T47D (cell line): Measurements from ENCODE around the gene SLC13A2.

ENCODE experiments used
- DNase-seq, 2 experiments: peaks; one replicate each; pipeline versions ENCODE4 v3.0.0 to v3.0.0-alpha.2; 2011 to 2012; ENCODE audit warnings: low read depth in 1 of 2, low spot score in 1 of 2
- JUND ChIP-seq: IDR thresholded peaks from 2 replicates; pipeline ENCODE4 v1.6.1; 2012; ENCODE audit warnings: low read depth
- in situ Hi-C: cut with HindIII; loops from 2 replicates; pipeline ENCODE4 v1.10.0; 2016; ENCODE audit warnings: low sequenced_read_pairs, low pct_unique_long_range_greater_than_20kb

The SLC13A2 gene

DNA sequence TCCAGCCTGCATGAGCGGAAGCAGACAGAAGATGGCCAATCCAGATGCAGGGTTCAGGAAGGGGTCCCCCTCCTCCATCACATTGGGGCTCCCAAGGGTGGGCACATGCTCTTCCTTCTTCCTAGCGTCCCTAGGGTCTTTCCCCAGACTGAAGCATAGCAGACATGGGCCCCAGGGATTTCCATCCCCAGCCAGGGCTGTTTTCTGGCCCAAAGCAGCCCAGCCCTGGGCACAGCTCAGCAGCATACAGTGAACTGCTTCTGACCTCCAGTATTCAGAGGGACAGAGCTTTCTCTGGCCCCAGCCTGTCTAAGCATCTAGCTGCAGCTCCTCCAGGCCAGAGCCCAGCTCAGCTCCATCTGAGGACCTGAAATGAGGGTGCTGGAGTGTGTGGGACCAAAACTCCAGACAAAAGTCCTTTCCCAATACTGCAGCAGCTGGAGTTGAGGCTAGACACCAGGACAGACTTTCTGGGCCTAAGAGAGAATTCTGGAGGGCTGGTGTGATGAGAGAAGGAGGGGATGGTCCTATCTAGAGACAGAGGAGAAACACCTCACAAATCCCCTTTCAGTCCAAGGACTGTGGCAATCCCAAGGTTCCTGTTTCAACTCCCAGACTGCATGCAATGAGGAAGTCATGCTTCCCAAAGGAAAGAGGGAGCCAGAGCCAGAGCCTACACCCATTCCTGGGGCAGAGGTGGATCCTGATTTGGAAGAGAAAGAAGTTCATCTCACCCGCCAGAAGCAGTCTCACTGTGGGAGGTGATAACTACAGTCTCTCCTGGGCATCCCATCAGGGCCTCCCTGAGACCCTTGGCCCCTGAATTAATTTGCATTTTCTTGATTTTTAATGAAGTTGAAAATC, 28.2 kb downstream of the SLC13A2 start:
- TF ChIP-seq JUND, result no peak
- no peak for DNase-seq
- in situ Hi-C loops, result no loop called here

- in situ Hi-C loops, result no loop called here
- no peak for DNase-seq
- TF ChIP-seq JUND, result no peak
Observed at GRCh38 chr17:28503420-28503819, 30.0 kb downstream of the SLC13A2 start.

DNA sequence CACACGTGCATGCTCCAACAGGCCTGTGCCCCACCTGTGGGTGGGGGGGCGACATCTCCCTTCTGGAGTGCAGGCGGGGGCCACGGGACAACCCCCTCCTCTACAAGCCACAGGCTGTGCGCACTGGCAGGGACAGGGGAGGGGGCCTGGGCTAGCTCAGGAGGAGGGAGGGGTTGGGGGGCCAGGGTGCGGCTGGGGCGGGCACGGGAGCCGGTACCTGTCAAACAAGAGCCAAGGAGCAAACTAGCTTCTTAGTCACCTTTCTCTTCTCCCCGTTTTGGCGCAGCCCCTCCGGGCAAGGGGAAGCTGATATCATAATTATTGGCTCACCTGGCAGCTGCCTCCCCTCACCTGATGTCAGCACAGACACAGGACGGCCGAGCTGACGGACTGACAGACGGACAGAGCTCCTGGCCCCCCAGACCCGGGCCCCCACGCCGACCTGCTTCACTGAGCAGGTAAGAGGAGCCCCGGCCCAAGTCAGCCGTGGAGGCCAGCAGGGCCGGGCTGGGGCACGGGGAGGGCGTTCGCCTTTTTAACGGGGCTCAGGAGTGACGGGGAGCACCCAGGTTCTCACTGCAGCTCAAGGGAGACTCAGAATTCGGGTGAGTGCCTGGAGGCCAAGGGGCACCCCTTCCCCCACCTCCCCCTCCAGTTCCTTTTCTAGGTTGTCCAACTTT, 32.7 kb downstream of the SLC13A2 start, which contains the start of gene FOXN1:
Gene FOXN1 (plus strand): TSS at position 363 of the 680 bp plus-strand sequence. CDS start 17,622 bp downstream, outside the sequence.
- TF ChIP-seq JUND, result no peak
- in situ Hi-C loops, result no loop called here
- DNase-seq, result no peak

DNA sequence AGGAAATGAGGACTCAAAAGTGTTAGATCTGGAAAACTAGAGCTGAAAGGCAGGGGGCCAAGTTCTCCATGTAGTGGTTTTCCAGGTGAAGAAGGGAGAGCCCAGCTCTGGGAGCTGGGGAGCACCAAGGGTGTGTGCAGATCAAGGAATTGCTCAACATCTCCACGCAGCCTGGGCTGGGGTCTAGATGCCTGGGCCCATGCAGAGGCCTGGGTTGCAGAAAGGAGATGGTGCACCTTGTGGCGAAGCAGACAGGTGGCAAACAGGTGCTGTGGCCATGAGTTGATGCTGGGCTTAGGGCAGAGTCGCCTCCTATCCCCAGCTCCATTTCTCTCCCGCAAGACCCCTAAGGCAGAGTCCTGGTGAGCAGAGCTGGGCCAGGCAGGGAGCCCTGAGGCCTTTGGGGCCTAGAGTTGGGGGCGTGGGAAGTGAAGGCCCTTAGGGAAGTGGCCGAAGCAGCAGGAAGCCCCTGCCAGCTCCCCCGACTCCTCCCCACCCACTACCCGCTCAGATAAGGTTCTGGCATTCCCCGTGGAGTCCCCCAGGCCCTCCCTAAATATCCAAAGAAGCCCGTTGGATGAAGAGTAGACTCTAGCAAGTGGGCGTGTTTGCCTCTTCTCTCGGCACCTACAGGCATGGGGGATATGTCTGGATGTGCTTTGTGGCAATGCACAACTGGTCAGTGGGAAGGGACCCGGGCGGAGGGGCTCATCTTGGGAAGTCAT, 33.5 kb downstream of the SLC13A2 start:
- DNase-seq, result no peak
- no peak for TF ChIP-seq JUND
- in situ Hi-C loops, result no loop called here

GRCh38 chr17:28507567-28508203, 34.2 kb downstream of the SLC13A2 start:
- TF ChIP-seq JUND, result no peak
- DNase-seq, result peak; percentile 77 to 92
- in situ Hi-C loops, result no loop called here

- TF ChIP-seq JUND, result no peak
- no peak for DNase-seq
- in situ Hi-C loops, result no loop called here
Observed at GRCh38 chr17:28508211-28508724, 34.8 kb downstream of the SLC13A2 start.

- no peak for TF ChIP-seq JUND
- in situ Hi-C loops, result no loop called here
- no peak for DNase-seq
Observed at GRCh38 chr17:28509789-28510188, 36.3 kb downstream of the SLC13A2 start.

DNA sequence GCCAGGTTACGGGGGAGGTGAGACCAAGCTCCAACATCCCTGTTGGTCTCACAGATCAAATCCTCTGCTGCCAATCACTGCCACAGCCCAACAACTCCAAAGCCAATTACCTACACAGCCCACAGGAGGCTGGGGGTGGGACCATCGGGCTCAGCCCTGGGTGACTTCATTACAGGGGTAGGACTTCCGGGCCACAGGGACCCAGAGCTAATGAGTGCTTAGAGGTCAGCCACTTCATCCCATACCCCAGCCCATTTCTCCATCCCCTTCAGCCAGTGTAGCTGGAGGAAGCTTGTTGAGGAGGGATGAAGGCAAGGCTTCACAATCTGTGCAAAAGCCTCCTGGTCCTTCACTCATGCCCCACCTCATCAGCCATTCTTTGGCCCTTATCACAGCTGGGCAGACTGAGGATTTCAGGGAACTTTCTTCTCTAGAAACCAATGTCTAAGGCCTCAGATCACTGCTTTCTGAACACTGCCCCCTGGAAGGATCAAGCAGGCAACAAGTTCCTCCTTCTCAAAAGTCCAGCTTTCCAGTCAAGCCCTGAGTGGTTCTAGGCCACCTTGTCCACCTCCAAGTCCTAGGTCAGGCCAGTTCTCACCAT, 38.5 kb downstream of the SLC13A2 start:
- in situ Hi-C loops, result no loop called here
- TF ChIP-seq JUND, result no peak
- no peak for DNase-seq

DNA sequence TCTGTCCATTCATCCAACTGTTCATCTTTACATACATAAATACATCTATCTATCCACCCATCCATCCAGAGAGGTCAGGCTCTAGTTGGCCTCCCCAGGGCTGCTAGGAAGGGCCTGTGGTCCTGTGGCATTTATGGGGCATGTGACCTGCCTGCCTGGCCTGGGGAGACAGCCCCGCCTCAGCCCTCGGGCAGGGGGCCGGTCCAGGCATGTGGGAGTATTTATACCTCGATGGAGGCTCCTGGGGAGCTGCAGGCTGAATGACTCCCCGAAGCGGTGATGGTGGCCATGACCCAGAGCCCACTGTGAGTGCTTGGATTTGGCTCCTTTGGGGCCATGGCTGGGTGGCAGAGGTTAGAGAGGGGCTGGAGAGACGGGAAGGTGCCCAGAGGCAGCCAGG, 40.0 kb downstream of the SLC13A2 start:
- in situ Hi-C loops, result no loop called here
- no peak for DNase-seq

DNA sequence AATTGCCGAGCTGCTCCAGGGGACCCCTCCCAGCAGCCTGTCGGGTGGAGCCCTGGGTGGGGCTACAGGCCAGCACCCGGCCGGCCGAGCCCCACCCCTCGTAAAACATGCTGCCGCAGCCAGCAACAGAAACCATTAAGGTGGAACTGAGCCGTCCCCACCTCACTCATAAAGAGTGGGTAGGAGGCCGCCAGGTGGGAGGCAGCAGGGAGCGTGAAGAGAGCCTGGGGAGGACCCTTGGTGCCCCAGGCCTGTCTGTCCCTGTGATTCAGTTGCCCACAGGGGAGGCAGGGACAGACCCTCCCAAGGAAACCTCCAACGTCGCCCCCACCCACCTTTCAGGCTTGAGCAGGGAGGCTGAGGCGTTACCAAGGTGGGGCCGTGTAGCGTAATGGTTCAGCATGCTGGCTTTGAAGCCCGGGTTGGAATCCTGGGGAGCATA, 41.1 kb downstream of the SLC13A2 start:
- TF ChIP-seq JUND, result no peak

More for the DNA sequence above, 40.0 kb downstream of the SLC13A2 start:
- TF ChIP-seq JUND, result no peak

DNA sequence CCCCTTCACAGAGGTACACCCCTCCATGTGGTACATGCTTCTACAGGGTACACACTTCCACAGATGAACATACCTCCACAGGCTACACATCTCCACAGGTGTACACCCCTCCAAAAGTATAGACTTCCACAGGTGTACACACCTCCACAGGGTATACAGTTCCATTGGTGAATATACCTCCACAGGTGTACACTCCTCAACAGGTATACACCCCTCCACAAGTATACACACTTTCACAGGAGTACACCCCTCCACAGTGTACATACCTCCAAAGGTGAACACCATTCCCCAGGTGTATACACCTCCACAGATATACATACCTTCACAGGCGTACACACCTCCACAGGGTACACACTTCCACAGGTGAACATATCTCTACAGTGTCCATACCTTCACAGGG, 42.1 kb downstream of the SLC13A2 start:
- no peak for DNase-seq
- in situ Hi-C loops, result no loop called here
- no peak for TF ChIP-seq JUND

More for the DNA sequence above, 41.1 kb downstream of the SLC13A2 start:
- no peak for DNase-seq
- in situ Hi-C loops, result no loop called here

- no peak for TF ChIP-seq JUND
- no peak for DNase-seq
- in situ Hi-C loops, result no loop called here
Observed at GRCh38 chr17:28518132-28518531, 44.7 kb downstream of the SLC13A2 start.
